SU-DHL-6 (cell line): ENCODE measurements around the gene HPCAL4.

ENCODE experiments used
- H2AFZ ChIP-seq: fragments of 200-600 bp; sonication (generic); 2 replicates; pipeline ENCODE4 v1.6.1; 2014; ENCODE audit warnings: low read depth, mild to moderate bottlenecking, moderate library complexity, mixed read lengths, antibody characterized with exemption, low read length; ENCODE audit not compliant: severe bottlenecking
- H3F3A ChIP-seq: fragments of 200-600 bp; shearing (Covaris generic); 2 replicates; pipeline ENCODE4 v1.6.0; 2016; ENCODE audit warnings: antibody characterized with exemption, mild to moderate bottlenecking; ENCODE audit not compliant: insufficient read depth
- H3K27ac ChIP-seq: fragments of 200-600 bp; sonication (generic); 2 replicates; pipeline ENCODE4 v1.5.1; 2016; ENCODE audit warnings: low read depth, mild to moderate bottlenecking, low read length, moderate library complexity, mixed read lengths
- H3K27me3 ChIP-seq: fragments of 200-600 bp; sonication (generic), shearing (Covaris generic); 2 replicates; pipeline ENCODE4 v1.6.0; 2014; ENCODE audit warnings: mild to moderate bottlenecking, low read length
- H3K36me3 ChIP-seq: fragments of 200-600 bp; sonication (generic); 2 replicates; pipeline ENCODE4 v1.6.1; 2014; ENCODE audit warnings: mild to moderate bottlenecking, low read length, mixed read lengths
- H3K4me2 ChIP-seq: fragments of 300-600, 200-600 bp; shearing (Covaris generic), sonication (generic); 2 replicates; pipeline ENCODE4 v1.6.0; 2014; ENCODE audit warnings: low read length, low read depth, mild to moderate bottlenecking; ENCODE audit not compliant: poor library complexity, severe bottlenecking
- H3K4me3 ChIP-seq: fragments of 200-600 bp; sonication (generic); 2 replicates; pipeline ENCODE4 v1.5.1; 2014; ENCODE audit warnings: antibody characterized with exemption, low read length, mild to moderate bottlenecking, mixed read lengths; ENCODE audit not compliant: insufficient read depth, poor library complexity, severe bottlenecking
- H3K79me2 ChIP-seq: fragments of 200-600 bp; sonication (generic); 2 replicates; pipeline ENCODE4 v1.6.1; 2014; ENCODE audit warnings: mild to moderate bottlenecking, low read length, moderate library complexity; ENCODE audit not compliant: insufficient read depth
- H3K9ac ChIP-seq: fragments of 200-600 bp; sonication (generic); 2 replicates; pipeline ENCODE4 v1.7.0; 2014; ENCODE audit warnings: mild to moderate bottlenecking, low read length
- H3K9me2 ChIP-seq: fragments of 200-600 bp; sonication (generic); replicated peaks from 2 replicates; pipeline ENCODE4 v1.6.1; 2014; ENCODE audit warnings: low read length; ENCODE audit not compliant: insufficient read depth
- H3K9me3 ChIP-seq: fragments of 200-600 bp; sonication (generic); 2 replicates; pipeline ENCODE4 v1.6.1; 2014; ENCODE audit warnings: low read length, mixed read lengths; ENCODE audit not compliant: insufficient read depth
- H4K20me1 ChIP-seq: fragments of 200-600 bp; sonication (generic); 2 replicates; pipeline ENCODE4 v1.6.1; 2014; ENCODE audit warnings: low read depth, mild to moderate bottlenecking, antibody characterized with exemption, low read length, moderate library complexity, mixed read lengths
- CTCF ChIP-seq: fragments of 200-600 bp; sonication (generic); IDR thresholded peaks from one replicate; pipeline ENCODE4 v1.5.1; 2017; ENCODE audit warnings: antibody characterized with exemption, mild to moderate bottlenecking, low read length, moderate library complexity; ENCODE audit not compliant: insufficient read depth, poor library complexity, severe bottlenecking
- EZH2phosphoT487 ChIP-seq: fragments of 200-600 bp; sonication (generic), shearing (Covaris generic); conservative IDR thresholded peaks from 2 replicates; pipeline ENCODE4 v1.6.1; 2018; ENCODE audit warnings: mild to moderate bottlenecking, antibody characterized with exemption, low read length, moderate library complexity, mixed read lengths

The HPCAL4 gene

GRCh38 chr1:39646232-39647081 is 44.8 kb downstream of the HPCAL4 start:
- no peaks in the 10 kb centered on the region for H4K20me1 ChIP-seq
- no peak overlapping the region for H3K4me3 ChIP-seq
- no peak overlapping the region for H3K9ac ChIP-seq
- H3K27me3 ChIP-seq, result no peaks in the 10 kb centered on the region
- no peaks in the 10 kb centered on the region for H3K36me3 ChIP-seq
- H3K4me2 ChIP-seq, result no peak overlapping the region
- H2AFZ ChIP-seq, result no peak overlapping the region
- no peaks in the 10 kb centered on the region for H3K79me2 ChIP-seq
- TF ChIP-seq CTCF (no peak), EZH2phosphoT487 (no peak)
- H3K27ac ChIP-seq, result no peak overlapping the region
- no peaks in the 10 kb centered on the region for H3K9me2 ChIP-seq
- no peaks in the 10 kb centered on the region for H3F3A ChIP-seq
- H3K9me3 ChIP-seq, result no peaks in the 10 kb centered on the region

GRCh38 chr1:39645411-39646043 is 45.7 kb downstream of the HPCAL4 start:
- Histone ChIP-seq H3K4me3 (no peak overlapping the region), H3K27me3 (no peaks in the 10 kb centered on the region), H3K9ac (no peak overlapping the region), H3K36me3 (no peaks in the 10 kb centered on the region), H4K20me1 (no peaks in the 10 kb centered on the region), H3F3A (no peaks in the 10 kb centered on the region), H3K9me3 (no peaks in the 10 kb centered on the region), H2AFZ (no peak overlapping the region), H3K9me2 (no peaks in the 10 kb centered on the region), H3K27ac (no peak overlapping the region), H3K79me2 (no peaks in the 10 kb centered on the region), H3K4me2 (no peak overlapping the region)
- no peak for TF ChIP-seq EZH2phosphoT487
- no peak for TF ChIP-seq CTCF

GRCh38 chr1:39643705-39644104 is 47.5 kb downstream of the HPCAL4 start:
- no peaks in the 10 kb centered on the region for H3K79me2 ChIP-seq
- H4K20me1 ChIP-seq, result no peaks in the 10 kb centered on the region
- no peaks in the 10 kb centered on the region for H3F3A ChIP-seq
- H3K27me3 ChIP-seq, result no peaks in the 10 kb centered on the region
- H3K27ac ChIP-seq, result no peak overlapping the region
- no peak overlapping the region for H3K4me3 ChIP-seq
- H3K9ac ChIP-seq, result no peak overlapping the region
- H3K4me2 ChIP-seq, result no peak overlapping the region
- no peaks in the 10 kb centered on the region for H3K9me3 ChIP-seq
- H3K36me3 ChIP-seq, result no peaks in the 10 kb centered on the region
- no peak overlapping the region for H2AFZ ChIP-seq
- H3K9me2 ChIP-seq, result no peaks in the 10 kb centered on the region
- no peak for TF ChIP-seq CTCF
- TF ChIP-seq EZH2phosphoT487, result no peak
